Measurements from ENCODE around the gene PLXNB1. TPM values are rescaled to one million over a fixed set of nuclear protein-coding genes. Genes with fewer than 3 reads are reported as not detected.

The PLXNB1 gene
- total and polyA plus RNA-seq, 4 donors, result 36.0 to 123 (median 86.1) TPM

DNA sequence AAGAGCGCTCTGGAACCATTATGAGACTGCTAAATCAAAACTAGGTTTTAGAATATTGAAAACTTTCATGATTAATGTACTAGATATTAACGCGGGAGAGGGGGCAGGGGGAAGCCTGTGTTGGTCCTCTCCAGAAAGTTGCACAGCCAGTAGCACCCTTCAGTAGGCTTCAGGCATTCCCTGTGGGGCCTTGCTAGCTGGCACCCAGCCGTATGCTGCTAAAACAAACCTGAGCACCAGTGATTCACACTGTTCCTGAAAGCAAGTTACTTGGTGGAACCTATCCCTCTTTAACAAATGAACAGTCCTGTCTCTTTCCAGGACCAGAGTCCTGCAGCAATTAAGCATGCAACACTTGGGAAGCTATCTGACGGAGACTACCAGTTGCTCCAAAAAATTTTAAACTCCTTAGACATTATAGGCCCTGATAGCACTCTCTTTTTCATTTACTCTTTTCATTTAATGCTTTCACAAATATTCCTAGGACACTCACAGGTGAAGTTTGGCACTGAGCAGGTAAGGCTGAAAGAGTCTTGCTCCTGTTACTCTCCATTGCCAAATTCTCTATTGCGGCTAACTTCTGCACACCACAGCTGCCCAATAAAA, 15.5 kb upstream of the PLXNB1 start:
- WGBS, 2 donors, result 73 to 89% methylated on average over 6 of the region's 6 CpGs
- peaks cover 0 to 13% (median 7%) of the 10 kb centered on the region in 4 donors for H3K36me3 ChIP-seq (ENCODE audit: control insufficient read depth in 4 of 4, insufficient read depth in 4 of 4, low read length in 4 of 4)
- H3K4me3 ChIP-seq, result no peak overlapping the region
- no peak overlapping the region for H3K27ac ChIP-seq (ENCODE audit: low read depth in 1 of 2, low read length in 1 of 2)
- no peaks in the 10 kb centered on the region for H3K27me3 ChIP-seq (ENCODE audit: control insufficient read depth in 3 of 3, insufficient read depth in 3 of 3, low read length in 2 of 3)
- DNase-seq (no peak), ATAC-seq (ENCODE audit: insufficient read depth, low FRiP score) (no peak)
- H3K4me1 ChIP-seq (ENCODE audit: control insufficient read depth in 5 of 5, insufficient read depth in 5 of 5, low read length in 5 of 5), result peaks cover 0 to 25% (median 5%) of the 10 kb centered on the region in 5 donors
- TF ChIP-seq, protein P1, sequence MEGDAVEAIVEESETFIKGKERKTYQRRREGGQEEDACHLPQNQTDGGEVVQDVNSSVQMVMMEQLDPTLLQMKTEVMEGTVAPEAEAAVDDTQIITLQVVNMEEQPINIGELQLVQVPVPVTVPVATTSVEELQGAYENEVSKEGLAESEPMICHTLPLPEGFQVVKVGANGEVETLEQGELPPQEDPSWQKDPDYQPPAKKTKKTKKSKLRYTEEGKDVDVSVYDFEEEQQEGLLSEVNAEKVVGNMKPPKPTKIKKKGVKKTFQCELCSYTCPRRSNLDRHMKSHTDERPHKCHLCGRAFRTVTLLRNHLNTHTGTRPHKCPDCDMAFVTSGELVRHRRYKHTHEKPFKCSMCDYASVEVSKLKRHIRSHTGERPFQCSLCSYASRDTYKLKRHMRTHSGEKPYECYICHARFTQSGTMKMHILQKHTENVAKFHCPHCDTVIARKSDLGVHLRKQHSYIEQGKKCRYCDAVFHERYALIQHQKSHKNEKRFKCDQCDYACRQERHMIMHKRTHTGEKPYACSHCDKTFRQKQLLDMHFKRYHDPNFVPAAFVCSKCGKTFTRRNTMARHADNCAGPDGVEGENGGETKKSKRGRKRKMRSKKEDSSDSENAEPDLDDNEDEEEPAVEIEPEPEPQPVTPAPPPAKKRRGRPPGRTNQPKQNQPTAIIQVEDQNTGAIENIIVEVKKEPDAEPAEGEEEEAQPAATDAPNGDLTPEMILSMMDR (IDR thresholded peaks at IDR 0.05; ENCODE audit: control extremely low read depth, extremely low read depth), result no peak
- no peak overlapping the region for H3K9ac ChIP-seq (ENCODE audit: insufficient read depth in 1 of 2, low read length in 2 of 2)
- no peaks in the 10 kb centered on the region for H3K9me3 ChIP-seq (ENCODE audit: control insufficient read depth in 4 of 4, insufficient read depth in 3 of 4, low read length in 3 of 4)

DNA sequence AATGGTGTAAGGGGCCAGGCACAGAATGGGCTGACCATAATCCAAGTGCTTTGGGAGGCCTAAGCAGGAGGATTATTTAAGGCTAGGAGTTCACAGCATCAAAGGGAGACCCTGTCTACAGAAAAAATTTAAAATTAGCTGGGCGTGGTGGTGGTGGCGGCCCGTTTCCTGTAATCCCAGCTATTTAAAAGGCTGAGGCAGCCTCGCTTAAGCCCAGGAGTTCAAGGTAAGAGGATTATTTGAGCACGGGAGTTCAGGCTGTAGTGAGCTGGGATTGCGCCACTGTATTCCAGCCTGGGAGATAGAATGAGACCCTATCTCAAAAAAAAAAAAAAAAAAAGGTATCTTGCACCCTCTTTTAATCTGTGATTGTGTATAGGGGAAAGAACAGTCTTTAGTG, 12.1 kb upstream of the PLXNB1 start:
- Histone ChIP-seq H3K9me3 (ENCODE audit: control insufficient read depth in 4 of 4, insufficient read depth in 3 of 4, low read length in 3 of 4) (no peaks in the 10 kb centered on the region), H3K4me1 (ENCODE audit: control insufficient read depth in 5 of 5, insufficient read depth in 5 of 5, low read length in 5 of 5) (peaks cover 0 to 22% (median 4%) of the 10 kb centered on the region in 5 donors), H3K27ac (ENCODE audit: low read depth in 1 of 2, low read length in 1 of 2) (no peak overlapping the region), H3K4me3 (no peak overlapping the region), H3K36me3 (ENCODE audit: control insufficient read depth in 4 of 4, insufficient read depth in 4 of 4, low read length in 4 of 4) (peaks cover 0 to 13% (median 7%) of the 10 kb centered on the region in 4 donors), H3K27me3 (ENCODE audit: control insufficient read depth in 3 of 3, insufficient read depth in 3 of 3, low read length in 2 of 3) (no peaks in the 10 kb centered on the region), H3K9ac (ENCODE audit: insufficient read depth in 1 of 2, low read length in 2 of 2) (peak overlapping the region in 1 of 2 donors; percentile 34)
- TF ChIP-seq, protein P1 (IDR thresholded peaks at IDR 0.05; ENCODE audit: control extremely low read depth, extremely low read depth), result no peak
- 84 to 85% methylated on average over 6 of the region's 6 CpGs for WGBS, 2 donors
- ATAC-seq (ENCODE audit: insufficient read depth, low FRiP score) (no peak), DNase-seq (no peak)

DNA sequence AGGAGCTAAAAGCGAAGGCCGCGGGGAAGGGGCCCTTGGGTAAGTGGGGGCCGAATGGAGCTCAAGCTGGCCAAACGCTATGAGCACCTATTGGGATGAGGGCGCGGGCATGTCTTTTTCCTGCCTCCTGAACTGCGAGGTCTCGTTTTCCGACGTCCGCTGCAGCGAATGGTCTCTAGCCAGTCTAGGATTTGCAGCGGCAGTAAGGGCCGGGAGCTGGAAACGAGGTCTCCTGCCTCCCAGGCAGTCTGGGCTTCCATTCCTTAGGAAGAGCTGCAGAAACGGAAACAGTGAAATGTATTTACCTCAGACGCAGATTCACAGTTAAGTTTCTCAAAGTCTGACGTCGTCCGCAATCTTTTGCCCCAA, 10.7 kb upstream of the PLXNB1 start:
- H3K4me1 ChIP-seq (ENCODE audit: control insufficient read depth in 5 of 5, insufficient read depth in 5 of 5, low read length in 5 of 5), result peaks cover 0 to 15% (median 1%) of the 10 kb centered on the region in 5 donors
- H3K9ac ChIP-seq (ENCODE audit: insufficient read depth in 1 of 2, low read length in 2 of 2), result peak overlapping the region; percentile 64 to 73
- DNase-seq (peak in 1 of 3 donors; percentile 22), ATAC-seq (ENCODE audit: insufficient read depth, low FRiP score) (peak; percentile 3)
- peaks cover 0 to 13% (median 7%) of the 10 kb centered on the region in 4 donors for H3K36me3 ChIP-seq (ENCODE audit: control insufficient read depth in 4 of 4, insufficient read depth in 4 of 4, low read length in 4 of 4)
- H3K27ac ChIP-seq (ENCODE audit: low read depth in 1 of 2, low read length in 1 of 2), result peak overlapping the region; percentile 89 to 99
- TF ChIP-seq, protein P1 (IDR thresholded peaks at IDR 0.05; ENCODE audit: control extremely low read depth, extremely low read depth), result no peak
- H3K27me3 ChIP-seq (ENCODE audit: control insufficient read depth in 3 of 3, insufficient read depth in 3 of 3, low read length in 2 of 3), result no peaks in the 10 kb centered on the region
- H3K9me3 ChIP-seq (ENCODE audit: control insufficient read depth in 4 of 4, insufficient read depth in 3 of 4, low read length in 3 of 4), result no peaks in the 10 kb centered on the region
- 1 to 2% methylated on average over 21 of the region's 21 CpGs for WGBS, 2 donors
- peak overlapping the region; percentile 73 for H3K4me3 ChIP-seq
